NCI-H774 (cell line): ENCODE measurements around the gene C1QA.
A peak's percentile ranks its signal among the peaks of the same experiment; 100 is the strongest.

ENCODE experiments used
- DNase-seq: peaks from one replicate; lab custom pipeline; 2025; lab: John Stamatoyannopoulos, UW

C1QA gene

GRCh38 chr1:22636353-22636752 lies at the start of gene C1QA:
Gene C1QA, plus strand, starts transcription at chr1:22636628. Its CDS starts 989 bp downstream, at chr1:22637617.
- DNase-seq, result no peak

- DNase-seq, result no peak
These were observed 49.2 kb upstream of the C1QA start for GRCh38 chr1:22587247-22587646.

DNA sequence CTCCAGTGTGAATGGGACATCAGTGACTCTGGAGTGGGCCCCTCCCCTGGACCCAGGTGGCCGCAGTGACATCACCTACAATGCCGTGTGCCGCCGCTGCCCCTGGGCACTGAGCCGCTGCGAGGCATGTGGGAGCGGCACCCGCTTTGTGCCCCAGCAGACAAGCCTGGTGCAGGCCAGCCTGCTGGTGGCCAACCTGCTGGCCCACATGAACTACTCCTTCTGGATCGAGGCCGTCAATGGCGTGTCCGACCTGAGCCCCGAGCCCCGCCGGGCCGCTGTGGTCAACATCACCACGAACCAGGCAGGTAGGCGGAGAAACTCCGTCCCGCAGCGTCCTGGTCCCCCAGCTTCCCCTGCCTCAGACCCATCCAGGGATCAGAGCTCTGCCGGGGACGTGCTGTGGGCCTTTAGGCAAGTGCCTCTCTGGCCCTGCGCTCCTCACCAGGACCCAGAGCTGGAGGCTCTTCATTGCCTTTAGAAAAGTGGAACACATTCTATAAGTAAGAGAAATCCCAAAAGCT lies 47.5 kb upstream of the C1QA start:
- DNase-seq, result no peak

DNA sequence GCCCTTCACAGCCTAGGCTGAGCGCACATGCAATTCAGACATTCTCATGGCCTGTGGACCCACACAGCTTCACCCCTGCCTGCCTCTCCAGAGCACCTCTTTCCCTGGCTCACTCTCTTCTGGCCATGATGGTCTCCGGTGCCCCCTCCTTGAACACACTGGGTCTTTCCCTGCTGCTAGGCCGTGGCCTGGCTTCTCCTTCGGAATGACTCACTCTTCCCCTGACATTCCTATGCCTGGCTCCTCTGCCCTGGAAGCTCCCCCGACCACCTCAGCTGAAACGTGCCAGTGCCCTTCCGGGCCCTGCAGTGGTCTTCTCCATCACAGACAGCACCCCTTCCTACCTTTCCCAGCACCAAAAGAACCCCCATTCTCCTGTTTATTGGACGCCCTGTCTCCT lies 44.9 kb upstream of the C1QA start:
- no peak for DNase-seq

DNA sequence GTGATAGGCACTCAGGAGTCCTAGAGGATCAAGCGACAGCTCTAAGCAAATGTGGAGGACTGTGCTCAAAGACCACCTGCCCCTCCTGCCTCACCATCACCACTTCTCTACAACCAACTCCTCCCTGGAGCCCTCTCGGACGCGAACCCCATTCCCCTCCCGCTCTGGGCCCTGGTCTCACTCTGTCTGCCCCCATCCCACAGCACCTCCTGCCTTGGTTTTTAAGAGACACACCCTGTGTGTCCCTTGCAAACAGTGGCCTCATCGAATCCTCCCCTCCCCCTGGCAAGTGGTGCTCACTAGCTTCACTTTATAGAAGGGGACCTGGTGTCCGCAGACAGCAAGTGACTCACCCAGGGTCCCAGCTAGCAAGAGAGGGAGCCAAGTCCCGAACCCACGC lies 44.4 kb upstream of the C1QA start:
- DNase-seq, result no peak

GRCh38 chr1:22592919-22593790 lies 43.3 kb upstream of the C1QA start:
- DNase-seq, result peak; percentile 2

DNA sequence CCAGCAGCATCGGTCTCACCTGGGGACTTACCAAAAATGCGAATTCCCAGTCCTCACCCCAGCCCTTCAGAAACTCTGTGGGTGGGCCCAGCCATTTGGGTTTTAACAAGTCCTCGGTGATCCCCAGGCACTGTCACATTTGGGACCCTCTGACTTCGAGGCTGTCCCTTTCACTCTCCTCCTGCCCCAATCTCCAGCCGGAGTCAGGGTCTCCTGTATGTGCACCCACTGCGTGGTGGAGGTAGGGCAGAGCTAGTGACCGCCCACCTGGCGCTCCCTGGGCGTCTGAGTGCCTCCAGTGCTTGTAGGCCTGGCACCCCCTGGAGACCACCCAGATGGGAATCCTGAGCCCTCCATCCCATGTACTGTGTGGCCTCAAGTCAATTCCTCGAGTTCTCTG lies 42.0 kb upstream of the C1QA start:
- DNase-seq, result no peak

- DNase-seq, result no peak
These were observed 41.3 kb upstream of the C1QA start for GRCh38 chr1:22595108-22595507.

- DNase-seq, result no peak
These were observed 39.0 kb upstream of the C1QA start for GRCh38 chr1:22597301-22597965.

DNA sequence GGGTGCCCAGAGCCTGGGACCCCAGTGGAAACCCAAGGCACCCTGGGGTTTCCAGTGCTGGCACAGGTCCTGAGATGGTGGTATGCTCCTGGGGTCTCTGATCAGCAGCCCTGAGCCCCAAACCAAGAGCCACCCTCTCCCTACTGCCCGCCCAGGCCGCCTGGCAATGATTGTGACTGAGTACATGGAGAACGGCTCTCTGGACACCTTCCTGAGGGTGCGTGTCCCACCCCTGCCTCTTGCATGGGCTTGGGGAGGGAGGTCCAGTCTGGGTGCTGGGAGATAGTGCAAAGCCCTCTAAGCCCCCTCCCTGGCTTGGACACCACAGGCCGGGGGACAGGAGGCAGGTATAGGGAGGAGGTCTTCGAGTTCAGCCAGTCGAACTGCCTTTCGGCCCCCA lies 38.4 kb upstream of the C1QA start:
- DNase-seq, result no peak

DNA sequence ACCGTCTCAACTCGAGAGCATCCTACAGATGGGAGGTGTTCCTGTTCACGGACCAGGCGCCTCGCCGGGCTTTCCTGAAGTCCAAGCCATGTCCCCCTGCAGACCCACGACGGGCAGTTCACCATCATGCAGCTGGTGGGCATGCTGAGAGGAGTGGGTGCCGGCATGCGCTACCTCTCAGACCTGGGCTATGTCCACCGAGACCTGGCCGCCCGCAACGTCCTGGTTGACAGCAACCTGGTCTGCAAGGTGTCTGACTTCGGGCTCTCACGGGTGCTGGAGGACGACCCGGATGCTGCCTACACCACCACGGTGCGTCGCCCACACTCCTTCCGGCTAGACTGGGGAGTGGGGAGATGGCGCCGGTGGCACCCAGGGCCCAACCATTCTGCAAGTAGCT lies 37.7 kb upstream of the C1QA start:
- no peak for DNase-seq

- DNase-seq, result no peak
These were observed 36.2 kb upstream of the C1QA start for GRCh38 chr1:22600071-22600816.

DNA sequence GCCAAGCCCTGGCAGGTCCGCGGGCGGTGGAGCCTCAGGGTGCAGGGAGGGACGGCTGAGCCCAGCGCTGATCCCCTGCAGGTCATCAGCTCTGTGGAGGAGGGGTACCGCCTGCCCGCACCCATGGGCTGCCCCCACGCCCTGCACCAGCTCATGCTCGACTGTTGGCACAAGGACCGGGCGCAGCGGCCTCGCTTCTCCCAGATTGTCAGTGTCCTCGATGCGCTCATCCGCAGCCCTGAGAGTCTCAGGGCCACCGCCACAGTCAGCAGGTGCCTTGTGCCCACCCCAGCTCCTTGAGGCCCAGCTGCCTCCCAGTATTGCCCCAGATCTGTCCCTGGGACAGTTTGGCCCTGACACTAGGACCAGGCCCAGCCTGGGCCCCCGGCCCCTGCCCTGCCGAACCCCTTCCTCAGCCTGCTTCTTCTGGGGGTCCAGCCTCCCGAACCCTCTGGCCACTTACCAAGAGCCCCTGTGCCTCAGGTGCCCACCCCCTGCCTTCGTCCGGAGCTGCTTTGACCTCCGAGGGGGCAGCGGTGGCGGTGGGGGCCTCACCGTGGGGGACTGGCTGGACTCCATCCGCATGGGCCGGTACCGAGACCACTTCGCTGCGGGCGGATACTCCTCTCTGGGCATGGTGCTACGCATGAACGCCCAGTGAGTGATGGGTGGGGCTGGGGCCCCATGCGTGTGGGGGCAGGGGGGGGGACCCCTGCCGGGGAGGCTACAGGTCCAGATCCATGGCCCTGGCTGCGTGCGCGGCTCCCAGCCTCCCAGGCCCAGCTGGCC lies 35.4 kb upstream of the C1QA start:
- no peak for DNase-seq

GRCh38 chr1:22601610-22602009 lies 34.8 kb upstream of the C1QA start:
- DNase-seq, result no peak

DNA sequence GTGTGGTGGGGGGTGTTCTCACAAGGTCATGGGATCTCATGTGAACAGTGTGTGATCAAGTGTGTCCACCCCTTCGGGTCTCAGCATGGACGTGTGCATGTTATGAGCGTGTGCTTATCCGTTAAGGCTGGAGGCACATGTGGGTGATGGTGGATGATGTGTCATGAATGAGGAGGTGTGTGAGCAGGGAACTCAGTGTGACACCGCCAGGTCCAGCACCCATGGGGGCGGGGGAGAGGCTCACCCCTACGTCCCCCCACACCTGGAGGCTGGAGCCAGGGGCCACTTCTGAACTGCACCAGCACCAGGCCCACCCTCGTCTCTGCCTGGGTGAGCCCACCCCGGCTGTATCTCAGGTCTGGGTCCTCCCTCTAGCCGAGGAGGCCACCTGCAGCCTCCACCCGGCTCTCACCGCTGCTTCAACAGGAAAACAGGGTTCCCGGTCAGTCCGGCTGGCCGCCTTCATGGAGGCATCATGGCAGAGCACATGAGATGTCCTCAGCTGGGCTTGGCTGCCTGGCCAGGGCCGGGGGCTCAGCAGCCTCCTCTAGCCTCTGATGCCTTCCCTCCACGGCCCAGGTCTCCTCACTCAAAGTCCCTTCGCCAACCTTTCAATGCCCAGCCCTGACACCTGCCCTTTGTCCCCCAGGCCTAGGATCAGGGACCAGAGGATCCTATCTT lies 34.2 kb upstream of the C1QA start:
- DNase-seq, result no peak

- DNase-seq, result no peak
These were observed 30.3 kb upstream of the C1QA start for GRCh38 chr1:22606161-22606560.

DNA sequence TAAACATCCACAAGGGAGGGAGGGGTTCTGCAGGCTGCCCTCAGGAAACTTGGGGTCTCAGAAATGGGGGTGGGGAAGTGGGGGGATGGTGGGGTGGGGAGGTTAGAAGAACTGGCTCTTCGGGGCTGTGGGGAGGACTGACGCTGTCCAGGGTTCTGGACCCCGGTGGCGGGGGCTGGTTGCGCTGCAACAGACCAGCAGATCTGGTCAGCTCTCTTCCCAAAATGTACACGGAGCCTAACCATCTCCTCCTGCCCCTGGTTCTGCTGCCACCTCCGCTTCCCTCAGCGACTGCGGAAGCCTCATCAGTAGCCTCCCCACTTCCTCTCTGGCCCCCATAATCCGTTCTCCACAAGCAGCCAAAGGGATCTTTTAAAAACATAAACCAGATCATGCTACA lies 29.3 kb upstream of the C1QA start:
- no peak for DNase-seq

- no peak for DNase-seq
These were observed 28.1 kb upstream of the C1QA start for GRCh38 chr1:22608361-22608760.

GRCh38 chr1:22609291-22609690 lies 27.1 kb upstream of the C1QA start:
- no peak for DNase-seq

- no peak for DNase-seq
These were observed 24.9 kb upstream of the C1QA start for GRCh38 chr1:22611530-22611947.
